Nephron (organoid): ENCODE results near the gene GTPBP4.
A peak's percentile ranks its signal among the peaks of the same experiment; 100 is the strongest.

Experiments
- H3K27ac Mint-ChIP-seq, 3 experiments: 2 replicates each; pipeline ENCODE4 v1.8.0; 2020; ENCODE audit warnings: mixed read lengths in 3 of 3, mild to moderate bottlenecking in 2 of 3, moderate library complexity in 1 of 3
- H3K27me3 Mint-ChIP-seq: 2 replicates; pipeline ENCODE4 v1.8.0; 2021; ENCODE audit warnings: low read depth, mild to moderate bottlenecking, moderate library complexity, mixed read lengths
- H3K36me3 Mint-ChIP-seq: 2 replicates; pipeline ENCODE4 v1.8.0; 2020; ENCODE audit warnings: low read depth, mixed read lengths
- H3K4me1 Mint-ChIP-seq: 2 replicates; pipeline ENCODE4 v1.8.0; 2020; ENCODE audit warnings: mixed read lengths
- H3K4me3 Mint-ChIP-seq, 3 experiments: 2 replicates each; pipeline ENCODE4 v1.8.0; 2020; ENCODE audit warnings: mild to moderate bottlenecking in 3 of 3, mixed read lengths in 3 of 3, moderate library complexity in 2 of 3
- H3K9me3 Mint-ChIP-seq: 2 replicates; pipeline ENCODE4 v1.8.0; 2020; ENCODE audit warnings: mixed read lengths
- CTCF ChIP-seq, 3 experiments: fragments of 200-600 bp; sonication (generic); IDR thresholded peaks; one replicate each; pipeline ENCODE4 v1.5.0; 2021; ENCODE audit warnings: antibody characterized with exemption in 3 of 3; ENCODE audit not compliant: unreplicated experiment in 3 of 3

Gene GTPBP4

GRCh38 chr10:1043532-1043995 is 55.3 kb downstream of the GTPBP4 start:
- no peaks in the 10 kb centered on the region for H3K9me3 Mint-ChIP-seq
- H3K27me3 Mint-ChIP-seq, result no peaks in the 10 kb centered on the region
- H3K4me3 Mint-ChIP-seq, result peak overlapping the region in 1 of 3 experiments; percentile 31
- no peak overlapping the region for H3K27ac Mint-ChIP-seq
- peaks cover 29% of the 10 kb centered on the region for H3K4me1 Mint-ChIP-seq
- no peak for TF ChIP-seq CTCF (IDR thresholded peaks at IDR 0.05; ENCODE audit: unreplicated experiment in 3 of 3)
- peaks cover 43% of the 10 kb centered on the region for H3K36me3 Mint-ChIP-seq

- H3K4me1 Mint-ChIP-seq, result peaks cover 29% of the 10 kb centered on the region
- H3K27ac Mint-ChIP-seq, result peak overlapping the region; percentile 0 to 21 (median 1)
- H3K27me3 Mint-ChIP-seq, result no peaks in the 10 kb centered on the region
- H3K9me3 Mint-ChIP-seq, result no peaks in the 10 kb centered on the region
- peak overlapping the region in 1 of 3 experiments; percentile 80 for H3K4me3 Mint-ChIP-seq
- TF ChIP-seq CTCF (IDR thresholded peaks at IDR 0.05; ENCODE audit: unreplicated experiment in 3 of 3), result no peak
- H3K36me3 Mint-ChIP-seq, result peaks cover 43% of the 10 kb centered on the region
Measured at GRCh38 chr10:1044146-1044545, 55.9 kb downstream of the GTPBP4 start.

- Mint-ChIP-seq H3K36me3 (peaks cover 43% of the 10 kb centered on the region), H3K4me1 (peaks cover 29% of the 10 kb centered on the region), H3K4me3 (peak overlapping the region; percentile 64 to 80 (median 71)), H3K27me3 (no peaks in the 10 kb centered on the region), H3K27ac (peak overlapping the region; percentile 1 to 66 (median 30)), H3K9me3 (no peaks in the 10 kb centered on the region)
- no peak for TF ChIP-seq CTCF (IDR thresholded peaks at IDR 0.05; ENCODE audit: unreplicated experiment in 3 of 3)
Measured at GRCh38 chr10:1044964-1045363, 56.7 kb downstream of the GTPBP4 start.

- H3K4me1 Mint-ChIP-seq, result peaks cover 29% of the 10 kb centered on the region
- peaks cover 38% of the 10 kb centered on the region for H3K36me3 Mint-ChIP-seq
- H3K27ac Mint-ChIP-seq, result peak overlapping the region in 2 of 3 experiments; percentile 1 to 66
- peak overlapping the region; percentile 39 to 80 (median 64) for H3K4me3 Mint-ChIP-seq
- no peak for TF ChIP-seq CTCF (IDR thresholded peaks at IDR 0.05; ENCODE audit: unreplicated experiment in 3 of 3)
- H3K27me3 Mint-ChIP-seq, result no peaks in the 10 kb centered on the region
- H3K9me3 Mint-ChIP-seq, result no peaks in the 10 kb centered on the region
Measured at GRCh38 chr10:1045415-1045814, 57.2 kb downstream of the GTPBP4 start.

- Mint-ChIP-seq H3K36me3 (peaks cover 41% of the 10 kb centered on the region), H3K27me3 (no peaks in the 10 kb centered on the region), H3K4me3 (peak overlapping the region; percentile 89 to 92 (median 91)), H3K9me3 (no peaks in the 10 kb centered on the region), H3K4me1 (peaks cover 45% of the 10 kb centered on the region), H3K27ac (peak overlapping the region; percentile 91 to 99 (median 99))
- no peak for TF ChIP-seq CTCF (IDR thresholded peaks at IDR 0.05; ENCODE audit: unreplicated experiment in 3 of 3)
Measured at GRCh38 chr10:1047937-1048336, 59.7 kb downstream of the GTPBP4 start.

GRCh38 chr10:1048349-1048731 is 60.1 kb downstream of the GTPBP4 start:
- H3K4me3 Mint-ChIP-seq, result peak overlapping the region; percentile 89 to 92 (median 91)
- no peak for TF ChIP-seq CTCF (IDR thresholded peaks at IDR 0.05; ENCODE audit: unreplicated experiment in 3 of 3)
- H3K27ac Mint-ChIP-seq, result peak overlapping the region; percentile 91 to 99 (median 99)
- no peaks in the 10 kb centered on the region for H3K9me3 Mint-ChIP-seq
- peaks cover 41% of the 10 kb centered on the region for H3K36me3 Mint-ChIP-seq
- H3K27me3 Mint-ChIP-seq, result no peaks in the 10 kb centered on the region
- H3K4me1 Mint-ChIP-seq, result peaks cover 48% of the 10 kb centered on the region
